Panc1 (cell line): ENCODE data around the gene ARFGAP1.

Source experiments
- CTCF ChIP-seq: fragments of 450-650 bp; IDR thresholded peaks from 2 replicates; pipeline ENCODE4 v1.5.1; 2017; ENCODE audit warnings: mild to moderate bottlenecking
- POLR2AphosphoS5 ChIP-seq: IDR thresholded peaks from 2 replicates; pipeline ENCODE4 v1.6.1; 2012; ENCODE audit warnings: mild to moderate bottlenecking, low read depth, low read length, moderate library complexity
- REST ChIP-seq, 2 experiments: IDR thresholded peaks; 2 replicates each; pipeline ENCODE4 v1.6.1; 2011 to 2012; ENCODE audit warnings: low read depth in 2 of 2, control low read depth in 1 of 2, low read length in 1 of 2, mild to moderate bottlenecking in 1 of 2, moderate library complexity in 1 of 2; ENCODE audit not compliant: insufficient read depth in 1 of 2
- SIN3A ChIP-seq: IDR thresholded peaks from 2 replicates; pipeline ENCODE4 v1.6.1; 2012; ENCODE audit warnings: low read depth, mild to moderate bottlenecking, low read length, moderate library complexity, borderline replicate concordance; ENCODE audit not compliant: insufficient read depth
- TCF7L2 ChIP-seq: IDR thresholded peaks from 2 replicates; pipeline ENCODE4 v1.6.1; 2011; ENCODE audit warnings: mild to moderate bottlenecking, low read depth, low read length, inconsistent platforms

DNA sequence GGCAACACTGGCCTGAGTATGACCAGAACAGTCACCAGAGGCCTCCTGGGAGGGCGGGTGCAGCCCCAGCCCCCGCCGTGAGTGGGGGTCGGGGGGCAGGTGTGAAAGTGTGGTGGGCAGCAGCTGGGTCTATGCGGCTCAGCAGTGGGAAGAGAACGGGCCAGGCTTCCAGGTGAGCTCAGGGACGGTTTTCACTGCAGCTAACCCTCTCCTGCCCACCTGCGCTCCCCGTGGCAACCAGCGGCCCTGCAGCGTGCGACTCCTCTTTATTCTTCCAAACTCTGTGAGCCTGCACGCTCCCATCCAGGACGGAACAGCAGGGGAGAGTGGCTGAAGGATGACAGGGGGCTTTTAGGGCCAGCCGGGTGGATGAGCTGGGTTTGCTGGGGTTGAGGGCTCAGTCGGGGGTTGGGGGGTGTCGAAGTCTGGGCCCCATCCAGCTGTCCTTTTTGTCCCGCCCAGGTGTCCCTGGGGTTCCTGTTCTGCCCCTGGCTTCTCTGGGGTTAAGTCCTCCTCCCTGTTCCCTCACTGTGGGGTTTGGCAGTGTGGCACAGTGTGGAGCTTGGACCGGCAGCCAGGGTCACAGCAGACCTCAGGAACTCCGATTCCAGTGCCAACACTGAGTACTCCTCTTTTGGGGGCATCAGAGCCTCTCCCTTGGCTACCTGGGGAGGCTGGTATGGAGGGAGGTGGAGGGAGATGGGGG is 37.8 kb upstream of the ARFGAP1 start:
- TF ChIP-seq CTCF (peak; percentile 83), POLR2AphosphoS5 (no peak), REST (IDR thresholded peaks at IDR 0.05; ENCODE audit: insufficient read depth in 1 of 2, low read depth in 2 of 2, low read length in 1 of 2) (no peak), TCF7L2 (no peak), SIN3A (no peak)
